Prostate gland (tissue), 1 donor: Measurements from ENCODE around the gene TRIL.

ENCODE experiments used
- POLR2A ChIP-seq: fragments of 450-650 bp; IDR thresholded peaks from one replicate; pipeline ENCODE4 v1.6.1; 2016; ENCODE audit warnings: antibody characterized with exemption, mild to moderate bottlenecking
- POLR2AphosphoS5 ChIP-seq: sonication (generic); formaldehyde crosslinking; IDR thresholded peaks from one replicate; pipeline ENCODE4 v1.6.1; 2017; ENCODE audit warnings: antibody characterized with exemption

- TF ChIP-seq POLR2AphosphoS5, result no peak
- no peak for TF ChIP-seq POLR2A
These were observed 18.1 kb downstream of the TRIL start for GRCh38 chr7:28939844-28940544.
